ENCODE results near the gene GTF2H4. TPM values are rescaled to one million over a fixed set of nuclear protein-coding genes. Genes with fewer than 3 reads are reported as not detected.

GTF2H4 gene
- total RNA-seq, 2 donors from 2014 or later, result 60.0 to 67.9 TPM

DNA sequence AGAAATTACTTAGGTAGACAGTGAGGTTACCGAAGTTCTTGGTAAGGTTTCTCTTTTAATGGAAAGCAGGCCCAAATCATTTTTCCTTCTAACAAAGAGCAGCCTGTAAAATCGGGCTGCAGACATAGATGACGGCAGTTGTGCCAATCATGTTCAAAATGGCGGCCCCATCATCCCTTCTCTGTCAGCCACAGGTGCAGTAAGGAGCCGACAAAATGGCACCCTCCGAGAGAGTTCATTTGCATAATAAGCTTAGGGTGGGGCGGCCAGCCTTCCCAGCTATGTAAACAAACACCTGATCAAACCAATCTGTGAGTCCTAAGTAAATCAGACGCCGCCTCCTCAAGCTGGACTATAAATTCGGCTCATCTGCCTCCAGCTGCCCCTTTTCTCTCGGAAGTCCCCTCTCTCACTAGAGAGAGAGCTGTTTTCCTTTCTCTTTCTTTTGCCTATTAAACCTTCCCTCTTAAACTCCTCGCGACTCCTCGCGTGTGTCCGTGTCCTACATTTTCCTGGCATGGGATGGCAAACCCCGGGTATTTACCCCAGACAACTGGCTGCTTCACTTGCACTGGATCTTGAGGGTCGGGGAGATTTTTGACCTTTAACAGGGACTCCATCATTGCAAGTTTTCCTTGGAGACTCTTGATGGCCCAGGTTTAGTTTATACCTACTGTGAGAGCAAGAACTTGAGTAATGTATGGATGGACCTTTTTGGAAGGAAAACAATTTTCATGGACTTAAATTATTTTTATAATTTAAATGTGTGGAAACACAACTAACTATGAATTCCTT lies 32.6 kb upstream of the GTF2H4 start:
- Mint-ChIP-seq H3K36me3 (ENCODE audit: low read depth) (peaks cover 3% of the 10 kb centered on the region), H3K27me3 (ENCODE audit: insufficient read depth) (peaks cover 3% of the 10 kb centered on the region), H3K27ac (no peak overlapping the region), H3K4me3 (no peak overlapping the region), H3K4me1 (peaks cover 15% of the 10 kb centered on the region), H3K9me3 (peaks cover 47% of the 10 kb centered on the region)
- H3K9ac ChIP-seq (ENCODE audit: extremely low read depth, low read length, poor library complexity, severe bottlenecking), result no peak overlapping the region
- peak; percentile 62 for DNase-seq
- H3K36me3 ChIP-seq (ENCODE audit: control insufficient read depth, insufficient read depth, low read length), result no peaks in the 10 kb centered on the region
- peak overlapping the region; percentile 14 for H3K4me3 ChIP-seq (ENCODE audit: low read length)
- H3K9me3 ChIP-seq (ENCODE audit: control insufficient read depth, low read length), result peaks cover 35% of the 10 kb centered on the region
- no peak overlapping the region for H3K27ac ChIP-seq (ENCODE audit: low read depth, low read length)
- 85 to 97% methylated on average over 16 to 18 of the region's 18 CpGs for WGBS, 2 experiments (ENCODE audit: insufficient coverage in 1 of 2, insufficient read length in 1 of 2)
- H3K27me3 ChIP-seq (ENCODE audit: control insufficient read depth, insufficient read depth, low read length, poor library complexity, severe bottlenecking), result no peaks in the 10 kb centered on the region
- H3K4me1 ChIP-seq (ENCODE audit: control insufficient read depth, insufficient read depth, low read length), result peaks cover 5% of the 10 kb centered on the region
- TF ChIP-seq, protein P1, sequence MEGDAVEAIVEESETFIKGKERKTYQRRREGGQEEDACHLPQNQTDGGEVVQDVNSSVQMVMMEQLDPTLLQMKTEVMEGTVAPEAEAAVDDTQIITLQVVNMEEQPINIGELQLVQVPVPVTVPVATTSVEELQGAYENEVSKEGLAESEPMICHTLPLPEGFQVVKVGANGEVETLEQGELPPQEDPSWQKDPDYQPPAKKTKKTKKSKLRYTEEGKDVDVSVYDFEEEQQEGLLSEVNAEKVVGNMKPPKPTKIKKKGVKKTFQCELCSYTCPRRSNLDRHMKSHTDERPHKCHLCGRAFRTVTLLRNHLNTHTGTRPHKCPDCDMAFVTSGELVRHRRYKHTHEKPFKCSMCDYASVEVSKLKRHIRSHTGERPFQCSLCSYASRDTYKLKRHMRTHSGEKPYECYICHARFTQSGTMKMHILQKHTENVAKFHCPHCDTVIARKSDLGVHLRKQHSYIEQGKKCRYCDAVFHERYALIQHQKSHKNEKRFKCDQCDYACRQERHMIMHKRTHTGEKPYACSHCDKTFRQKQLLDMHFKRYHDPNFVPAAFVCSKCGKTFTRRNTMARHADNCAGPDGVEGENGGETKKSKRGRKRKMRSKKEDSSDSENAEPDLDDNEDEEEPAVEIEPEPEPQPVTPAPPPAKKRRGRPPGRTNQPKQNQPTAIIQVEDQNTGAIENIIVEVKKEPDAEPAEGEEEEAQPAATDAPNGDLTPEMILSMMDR (conservative IDR thresholded peaks at IDR 0.05), result no peak

DNA sequence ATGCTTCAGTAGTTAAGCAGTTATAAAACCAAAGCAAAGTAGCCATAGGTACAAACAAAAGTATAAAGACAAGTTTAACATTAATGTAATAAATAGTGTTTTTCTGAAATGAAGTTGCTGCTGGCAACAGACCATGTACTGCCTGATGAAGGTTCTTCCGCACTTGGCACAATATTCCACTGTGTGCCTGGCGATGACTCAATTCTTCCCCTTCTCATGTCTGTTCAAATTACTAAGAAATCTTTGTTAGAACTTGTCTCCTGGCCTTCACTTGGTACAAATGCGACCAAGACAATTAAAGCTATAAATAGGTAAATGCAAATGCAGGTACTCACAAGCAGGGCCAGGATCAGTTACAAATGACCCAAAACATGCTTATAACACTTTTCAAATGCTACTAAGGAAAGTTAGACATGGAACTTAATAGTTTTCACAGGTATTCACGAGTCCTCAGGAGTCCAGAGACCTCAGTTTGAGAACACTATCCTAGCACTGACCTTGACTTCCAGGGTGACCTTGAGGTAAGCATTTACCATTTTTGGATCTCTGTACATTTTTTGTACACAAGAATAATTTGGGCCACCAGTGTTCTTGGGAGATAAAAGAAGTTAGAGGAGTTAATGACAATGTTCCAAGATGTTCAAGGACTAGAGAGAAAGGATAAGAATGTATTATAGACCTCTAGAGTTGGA lies 31.8 kb upstream of the GTF2H4 start:
- Histone ChIP-seq H3K9ac (ENCODE audit: extremely low read depth, low read length, poor library complexity, severe bottlenecking) (no peak overlapping the region), H3K36me3 (ENCODE audit: control insufficient read depth, insufficient read depth, low read length) (no peaks in the 10 kb centered on the region), H3K4me3 (ENCODE audit: low read length) (no peak overlapping the region), H3K4me1 (ENCODE audit: control insufficient read depth, insufficient read depth, low read length) (peaks cover 5% of the 10 kb centered on the region), H3K9me3 (ENCODE audit: control insufficient read depth, low read length) (peaks cover 27% of the 10 kb centered on the region), H3K27me3 (ENCODE audit: control insufficient read depth, insufficient read depth, low read length, poor library complexity, severe bottlenecking) (no peaks in the 10 kb centered on the region), H3K27ac (ENCODE audit: low read depth, low read length) (no peak overlapping the region)
- TF ChIP-seq, protein P1 (conservative IDR thresholded peaks at IDR 0.05), result no peak
- Mint-ChIP-seq H3K36me3 (ENCODE audit: low read depth) (peaks cover 3% of the 10 kb centered on the region), H3K27ac (no peak overlapping the region), H3K4me1 (peaks cover 21% of the 10 kb centered on the region), H3K4me3 (no peak overlapping the region), H3K27me3 (ENCODE audit: insufficient read depth) (peaks cover 3% of the 10 kb centered on the region), H3K9me3 (peaks cover 40% of the 10 kb centered on the region)
- no peak for DNase-seq
- 75 to 85% methylated on average over 4 of the region's 4 CpGs for WGBS, 2 experiments (ENCODE audit: insufficient coverage in 1 of 2, insufficient read length in 1 of 2)

DNA sequence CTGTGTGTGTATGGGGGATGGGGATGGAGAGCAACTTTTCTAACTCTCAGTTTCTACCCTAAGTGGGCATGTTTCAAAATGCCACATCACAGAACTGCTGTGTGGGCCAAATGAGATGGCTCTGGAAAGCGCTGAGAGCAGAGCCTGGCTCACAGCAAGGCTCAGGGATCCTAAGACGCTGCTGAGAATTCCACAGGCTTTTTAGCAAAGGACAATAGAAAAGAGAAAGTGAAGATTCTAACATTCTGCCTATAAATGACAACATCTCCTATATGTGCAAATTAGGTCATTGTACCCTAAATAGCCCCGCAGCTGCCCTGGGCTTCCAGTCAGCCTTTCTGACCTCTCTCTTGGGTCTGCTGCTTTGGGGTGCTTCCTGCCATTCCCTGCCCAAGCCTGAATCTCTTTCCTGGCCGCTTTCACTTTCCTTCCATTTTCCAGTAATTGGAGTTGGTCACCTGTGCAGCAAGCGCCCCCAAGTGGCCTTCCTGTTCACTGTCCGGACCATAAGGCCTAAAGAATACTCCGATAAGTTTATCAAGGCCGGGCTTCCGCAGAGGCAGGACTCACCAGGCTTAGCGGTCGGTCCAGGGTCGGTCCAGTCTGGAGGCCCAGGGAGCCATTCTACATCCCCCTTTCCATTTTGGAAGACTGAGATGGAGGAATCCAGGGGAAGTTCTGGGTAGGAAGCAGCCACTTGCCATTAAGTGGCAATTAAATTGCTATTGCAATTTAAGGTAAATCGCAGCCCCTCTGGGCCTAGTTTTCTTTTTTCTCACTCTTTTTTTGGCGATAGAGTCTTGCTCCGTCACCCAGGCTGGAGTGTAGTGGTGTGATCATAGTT lies 30.4 kb upstream of the GTF2H4 start:
- Histone ChIP-seq H3K9me3 (ENCODE audit: control insufficient read depth, low read length) (peaks cover 14% of the 10 kb centered on the region), H3K27me3 (ENCODE audit: control insufficient read depth, insufficient read depth, low read length, poor library complexity, severe bottlenecking) (no peaks in the 10 kb centered on the region), H3K9ac (ENCODE audit: extremely low read depth, low read length, poor library complexity, severe bottlenecking) (no peak overlapping the region), H3K4me3 (ENCODE audit: low read length) (no peak overlapping the region), H3K4me1 (ENCODE audit: control insufficient read depth, insufficient read depth, low read length) (peaks cover 5% of the 10 kb centered on the region), H3K27ac (ENCODE audit: low read depth, low read length) (no peak overlapping the region), H3K36me3 (ENCODE audit: control insufficient read depth, insufficient read depth, low read length) (no peaks in the 10 kb centered on the region)
- peaks cover 25% of the 10 kb centered on the region for H3K9me3 Mint-ChIP-seq
- peak; percentile 95 for DNase-seq
- H3K4me3 Mint-ChIP-seq, result no peak overlapping the region
- H3K27me3 Mint-ChIP-seq (ENCODE audit: insufficient read depth), result peaks cover 3% of the 10 kb centered on the region
- 28 to 37% methylated on average over 5 to 15 of the region's 15 CpGs for WGBS, 2 experiments (ENCODE audit: insufficient coverage in 1 of 2, insufficient read length in 1 of 2)
- peaks cover 34% of the 10 kb centered on the region for H3K4me1 Mint-ChIP-seq
- H3K36me3 Mint-ChIP-seq (ENCODE audit: low read depth), result peaks cover 3% of the 10 kb centered on the region
- peak overlapping the region; percentile 77 for H3K27ac Mint-ChIP-seq
- TF ChIP-seq, protein P1 (conservative IDR thresholded peaks at IDR 0.05), result peak; percentile 95

Data from endodermal cell (in vitro differentiated cells).